Astrocyte of the spinal cord (primary cell): ENCODE data around the gene CXCR6.

ENCODE experiments used
- DNase-seq: peaks from one replicate; pipeline ENCODE4 v3.0.0; 2011; ENCODE audit warnings: low read depth, low spot score
- H3K4me3 ChIP-seq: 2 replicates; pipeline ENCODE4 v1.5.1; 2011; ENCODE audit warnings: low read depth, mild to moderate bottlenecking, low read length, moderate library complexity
- CTCF ChIP-seq: IDR thresholded peaks from 2 replicates; pipeline ENCODE4 v1.5.1; 2012; ENCODE audit warnings: low read depth, mild to moderate bottlenecking, low read length, inconsistent platforms
- in situ Hi-C: cut with HindIII; loops from 2 replicates; pipeline ENCODE4 v1.10.0; 2017; ENCODE audit warnings: low sequenced_read_pairs

Gene CXCR6

GRCh38 chr3:45939341-45939771 lies 3.9 kb upstream of the CXCR6 start:
- no peak for DNase-seq
- no peak for TF ChIP-seq CTCF
- H3K4me3 ChIP-seq = no peak overlapping the region
- in situ Hi-C loops = no loop called here

GRCh38 chr3:45940004-45940780 lies 3.1 kb upstream of the CXCR6 start:
- in situ Hi-C loops = no loop called here
- DNase-seq = no peak
- H3K4me3 ChIP-seq = no peak overlapping the region
- TF ChIP-seq CTCF = no peak

- no peak for TF ChIP-seq CTCF
- H3K4me3 ChIP-seq = no peak overlapping the region
- in situ Hi-C loops = no loop called here
- DNase-seq = no peak
Measured at GRCh38 chr3:45940781-45941365, 2.4 kb upstream of the CXCR6 start.

DNA sequence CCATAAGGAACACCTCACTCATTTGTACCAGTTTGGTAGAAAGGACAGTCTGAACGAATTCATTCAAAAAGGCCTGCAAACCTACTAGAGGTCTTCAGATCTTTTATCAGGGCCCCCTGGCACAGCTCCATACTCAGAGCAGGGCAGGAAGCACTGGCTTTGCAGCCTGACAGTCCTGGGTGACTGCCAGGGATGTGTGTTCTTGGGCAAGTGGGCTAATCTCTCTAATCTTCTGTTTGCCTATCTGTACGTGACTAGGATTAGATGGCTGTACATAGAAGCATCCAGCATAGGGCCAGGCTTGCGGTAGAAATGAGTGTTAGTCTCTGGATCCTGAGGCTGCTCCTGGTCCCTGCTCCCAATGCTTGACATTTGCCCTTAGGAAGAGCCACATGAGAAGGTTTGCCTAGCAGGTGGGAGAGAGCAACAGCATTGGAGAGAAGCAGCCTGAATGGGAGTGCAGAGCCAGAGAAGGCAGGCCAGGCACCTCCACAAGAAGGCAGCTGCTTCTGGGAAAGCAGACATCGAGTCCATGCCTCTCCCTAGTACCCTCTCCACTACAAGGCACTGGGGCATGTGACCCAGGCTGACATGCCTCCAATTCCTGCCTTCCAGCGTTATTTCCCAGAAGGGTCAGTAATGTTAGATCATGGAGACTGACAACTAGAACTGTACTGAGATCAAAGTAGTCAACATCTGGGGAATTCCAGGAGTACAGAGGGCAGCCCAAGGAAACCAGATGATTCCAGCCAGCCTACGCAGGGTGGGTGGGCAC lies 1.0 kb upstream of the CXCR6 start:
- H3K4me3 ChIP-seq = no peak overlapping the region
- in situ Hi-C loops = no loop called here
- TF ChIP-seq CTCF = no peak
- no peak for DNase-seq

DNA sequence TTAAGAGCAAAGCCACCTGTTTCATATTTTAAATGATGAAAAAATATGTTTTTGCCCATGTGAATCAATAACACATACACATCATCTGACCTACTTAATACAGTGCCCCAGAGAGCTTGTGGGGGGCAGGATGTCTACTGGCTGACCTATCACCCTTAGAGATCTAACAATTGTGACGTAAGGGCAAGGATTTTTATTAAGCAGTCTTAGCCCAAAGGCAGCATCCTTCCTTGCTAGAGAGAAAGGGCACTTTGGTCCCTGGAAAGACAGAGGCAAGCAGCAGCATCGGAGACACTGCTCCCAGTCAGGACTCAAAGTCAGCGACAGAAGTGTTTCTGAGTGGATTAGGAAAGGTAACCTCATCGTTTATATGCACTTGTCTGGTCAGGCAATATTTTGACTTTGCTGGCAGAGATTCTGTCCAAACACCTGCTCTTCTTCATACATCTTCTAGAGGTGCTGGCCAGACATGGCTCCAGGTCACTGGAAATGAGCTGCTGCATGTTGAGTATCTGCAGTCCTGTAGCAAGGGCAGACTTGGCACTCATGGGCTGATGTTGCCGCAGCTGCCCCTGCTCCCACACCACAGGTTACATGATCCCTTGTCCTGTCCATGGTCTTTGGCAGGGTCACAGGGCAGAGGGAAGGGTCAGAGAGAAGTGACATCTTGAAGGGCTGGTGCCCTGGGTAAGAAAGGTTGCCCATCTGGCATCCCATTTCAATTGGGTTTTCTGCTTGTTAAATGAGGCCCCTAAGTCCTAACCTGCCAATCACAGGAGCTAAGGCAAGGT lies 1.8 kb downstream of the CXCR6 start:
- no peak for DNase-seq
- TF ChIP-seq CTCF = no peak
- in situ Hi-C loops = no loop called here
- H3K4me3 ChIP-seq = no peak overlapping the region

- TF ChIP-seq CTCF = no peak
- no peak for DNase-seq
- no peak overlapping the region for H3K4me3 ChIP-seq
- in situ Hi-C loops = no loop called here
Measured at GRCh38 chr3:45946307-45946706, 3.0 kb downstream of the CXCR6 start.
